T-cell (primary cell): Measurements from ENCODE around the gene TMEM33. TPM values are rescaled to one million over a fixed set of nuclear protein-coding genes. Genes with fewer than 3 reads are reported as not detected.

ENCODE experiments used
- ATAC-seq, 4 experiments: fragments of 200-7000 bp in 3 of 4; fragments of 150-1000 bp in 1 of 4; cut with Tn5 transposase; replicated peaks in 1 of 4; 1 replicate in 3 of 4; 2 replicates in 1 of 4; pipeline ENCODE4 v1.10.0; 2021; ENCODE audit warnings: moderate library complexity in 3 of 4, mild to moderate bottlenecking in 2 of 4, moderate number of reproducible peaks in 1 of 4
- CTCF ChIA-PET, 2 donors: fragments of 300-600 bp; sonication (Branson Sonifier 250); formaldehyde crosslinking; loops; one replicate each; lab custom pipeline; 2022; ENCODE audit warnings: antibody characterized with exemption in 2 of 2; lab: Charles Lee
- POLR2A ChIA-PET, 2 donors: fragments of 300-600 bp; sonication (Branson Sonifier 250); formaldehyde crosslinking; loops; one replicate each; lab custom pipeline; 2022; ENCODE audit warnings: antibody characterized with exemption in 2 of 2; lab: Charles Lee
- DNase-seq, 35 experiments: peaks; one replicate each; pipeline versions ENCODE4 v3.0.0 to v3.0.0-alpha.2; 2013 to 2023
- H3K27ac ChIP-seq: one replicate; pipeline ENCODE4 v1.5.1; 2013; ENCODE audit warnings: low read length
- H3K27me3 ChIP-seq, 2 experiments: replicated peaks in 1 of 2; 1 replicate in 1 of 2; 2 replicates in 1 of 2; pipeline versions ENCODE4 v1.6.1 to v1.7.0; 2013; ENCODE audit warnings: low read length in 1 of 2, mixed read lengths in 1 of 2; ENCODE audit not compliant: control insufficient read depth in 2 of 2, insufficient read depth in 2 of 2; ENCODE audit errors: extremely low read depth in 1 of 2
- H3K36me3 ChIP-seq, 2 donors: 1 replicate in 1 of 2; 2 replicates in 1 of 2; pipeline versions ENCODE4 v1.6.1 to v1.7.0; 2013; ENCODE audit warnings: low read length in 1 of 2; ENCODE audit not compliant: control insufficient read depth in 2 of 2, insufficient read depth in 1 of 2; ENCODE audit errors: extremely low read depth in 1 of 2
- H3K4me1 ChIP-seq, 2 experiments: 1 replicate in 1 of 2; 2 replicates in 1 of 2; pipeline versions ENCODE4 v1.6.1 to v1.7.0; 2013; ENCODE audit warnings: low read length in 2 of 2, mixed read lengths in 1 of 2; ENCODE audit not compliant: insufficient read depth in 2 of 2, control insufficient read depth in 1 of 2; ENCODE audit errors: extremely low read depth in 1 of 2
- H3K4me3 ChIP-seq, 2 donors: 1 replicate in 1 of 2; 2 replicates in 1 of 2; pipeline versions ENCODE4 v1.5.1 to v1.7.0; 2013; ENCODE audit warnings: mild to moderate bottlenecking in 2 of 2, low read length in 1 of 2, moderate library complexity in 1 of 2; ENCODE audit not compliant: control insufficient read depth in 1 of 2; ENCODE audit errors: extremely low read depth in 1 of 2
- H3K9me3 ChIP-seq: 2 replicates; pipeline ENCODE4 v1.7.0; 2013
- H3K27ac Mint-ChIP-seq, 2 donors: one replicate each; pipeline ENCODE4 v1.8.0; 2020 to 2021; ENCODE audit warnings: mild to moderate bottlenecking in 2 of 2, mixed read lengths in 2 of 2
- H3K27me3 Mint-ChIP-seq, 2 donors: one replicate each; pipeline ENCODE4 v1.8.0; 2021 to 2022; ENCODE audit warnings: mixed read lengths in 2 of 2
- H3K36me3 Mint-ChIP-seq: one replicate; pipeline ENCODE4 v1.8.0; 2021; ENCODE audit warnings: mixed read lengths
- H3K4me1 Mint-ChIP-seq, 3 donors: one replicate each; pipeline ENCODE4 v1.8.0; 2020 to 2022; ENCODE audit warnings: mixed read lengths in 3 of 3, mild to moderate bottlenecking in 1 of 3
- H3K4me3 Mint-ChIP-seq, 3 donors: one replicate each; pipeline ENCODE4 v1.8.0; 2020 to 2022; ENCODE audit warnings: mild to moderate bottlenecking in 3 of 3, mixed read lengths in 3 of 3, moderate library complexity in 3 of 3
- H3K9me3 Mint-ChIP-seq, 3 donors: one replicate each; pipeline ENCODE4 v1.8.0; 2020 to 2022; ENCODE audit warnings: mixed read lengths in 3 of 3
- WGBS: methylation state at CpG from one replicate; pipeline ENCODE4 v1.1.5; 2013; ENCODE audit warnings: missing lambda C conversion rate; ENCODE audit not compliant: insufficient coverage; 5-methylcytosine and 5-hydroxymethylcytosine counted together
- total RNA-seq, 35 experiments: library from RNA in 6 of 35; stranded (reverse) in 6 of 35; fragments of 120-200 nt in 1 of 35; gene quantifications; one replicate each; pipeline versions ENCODE4 v1.2.1 to v1.2.4 and lab custom pipeline; 2013 to 2026

Gene TMEM33
- total RNA-seq, 5 donors from 2014 or later (not counting 1 experiment from before 2014, with no cell fraction given) = 24.6 to 39.4 (median 35.6) TPM

DNA sequence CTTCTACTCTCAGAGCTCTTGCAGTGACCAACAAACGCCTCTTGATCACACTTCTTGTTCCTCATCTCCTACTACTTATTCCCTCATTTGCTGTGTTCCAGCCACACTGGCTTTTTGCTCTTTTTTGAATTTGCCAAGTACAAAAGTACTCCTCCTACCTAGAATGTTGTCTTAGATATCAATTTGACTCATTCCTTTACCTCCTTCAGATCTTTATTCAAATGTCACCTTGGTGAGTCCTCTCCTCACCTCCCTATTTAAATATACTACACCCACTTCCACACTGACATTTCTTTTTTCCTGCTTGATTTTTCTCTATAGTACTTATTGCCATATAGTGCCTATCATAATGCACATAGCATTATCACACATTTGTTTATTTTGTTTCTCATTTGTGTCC is 40.1 kb downstream of the TMEM33 start:
- H3K36me3 Mint-ChIP-seq = no peaks in the 10 kb centered on the region
- Histone ChIP-seq H3K4me1 (no peaks in the 10 kb centered on the region), H3K27ac (no peak overlapping the region), H3K9me3 (no peaks in the 10 kb centered on the region), H3K36me3 (no peaks in the 10 kb centered on the region), H3K4me3 (no peak overlapping the region), H3K27me3 (peaks cover 0 to 5% of the 10 kb centered on the region in 2 experiments)
- 62% methylated on average over 1 of the region's 1 CpG for WGBS
- CTCF ChIA-PET = no interaction called here
- no peak overlapping the region for H3K4me3 Mint-ChIP-seq
- no peak for DNase-seq
- no peak for ATAC-seq
- H3K4me1 Mint-ChIP-seq = no peaks in the 10 kb centered on the region
- peaks cover 3 to 4% of the 10 kb centered on the region in 2 donors for H3K27me3 Mint-ChIP-seq
- H3K27ac Mint-ChIP-seq = no peak overlapping the region
- POLR2A ChIA-PET = no interaction called here
- no peaks in the 10 kb centered on the region for H3K9me3 Mint-ChIP-seq

DNA sequence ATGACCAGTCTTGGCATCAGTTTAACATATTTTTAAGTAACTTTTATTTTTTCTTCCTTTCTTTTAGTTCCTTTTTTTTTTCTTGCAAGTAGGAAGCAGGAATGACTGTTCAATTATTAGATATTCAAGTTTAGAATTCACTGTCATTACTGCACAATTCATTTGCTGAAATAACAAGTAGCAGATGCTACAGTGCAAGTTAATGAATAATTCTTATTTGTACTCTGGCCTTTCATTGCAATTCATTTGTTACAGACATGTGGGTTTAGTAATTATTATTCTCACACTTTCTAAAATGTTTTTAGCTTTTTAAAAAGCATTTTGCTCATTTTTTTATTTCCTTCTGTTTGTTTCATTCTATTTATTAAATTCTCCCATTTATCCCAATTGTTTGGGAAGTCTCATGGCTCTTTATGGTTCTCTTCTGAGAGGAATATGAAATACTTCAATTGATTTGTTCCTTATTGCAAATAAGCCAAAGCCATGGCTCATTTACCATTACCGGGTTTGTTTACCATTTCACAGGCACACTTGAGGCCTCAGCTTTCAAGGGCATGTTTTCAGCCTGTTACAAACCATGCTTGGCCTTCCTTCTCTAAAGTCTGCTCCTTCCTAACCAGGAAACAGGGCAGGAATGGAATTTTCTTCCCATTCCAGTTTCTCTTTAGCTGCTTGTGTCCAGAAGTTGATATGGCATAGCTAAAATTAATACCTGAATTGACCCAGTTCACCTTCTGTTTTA is 41.7 kb downstream of the TMEM33 start:
- no peak for DNase-seq
- CTCF ChIA-PET = interaction anchor here (0.5 to 1.1 kb wide), 4 partner anchors 9 to 95 kb away, joined by 3 to 5 read pairs (median 3); no protein-coding TSS in a partner anchor
- no peaks in the 10 kb centered on the region for H3K4me1 Mint-ChIP-seq

GRCh38 chr4:41977709-41978108 is 42.5 kb downstream of the TMEM33 start:
- ATAC-seq = no peak
- CTCF ChIA-PET = interaction anchor here in 1 of 2 donors (0.6 kb wide), 1 partner anchor 32 kb away, joined by 5 read pairs; no protein-coding TSS in a partner anchor

More for the DNA sequence above, 41.7 kb downstream of the TMEM33 start:
- Histone ChIP-seq H3K27ac (no peak overlapping the region), H3K4me1 (no peaks in the 10 kb centered on the region), H3K36me3 (no peaks in the 10 kb centered on the region), H3K27me3 (peaks cover 0 to 5% of the 10 kb centered on the region in 2 experiments), H3K4me3 (no peak overlapping the region), H3K9me3 (no peaks in the 10 kb centered on the region)
- no peaks in the 10 kb centered on the region for H3K36me3 Mint-ChIP-seq
- POLR2A ChIA-PET = no interaction called here
- H3K4me3 Mint-ChIP-seq = no peak overlapping the region
- ATAC-seq = no peak
- no peak overlapping the region for H3K27ac Mint-ChIP-seq
- peaks cover 3 to 4% of the 10 kb centered on the region in 2 donors for H3K27me3 Mint-ChIP-seq
- H3K9me3 Mint-ChIP-seq = no peaks in the 10 kb centered on the region
- WGBS = 100% methylated on average over 1 of the region's 1 CpG

GRCh38 chr4:41981456-41981855 is 46.2 kb downstream of the TMEM33 start, which contains the start of gene DCAF4L1:
TSS of gene DCAF4L1 (plus strand) at chr4:41981756. CDS start at chr4:41981793, 37 bp downstream.
- Mint-ChIP-seq H3K27ac (no peak within 1 kb of the TSS), H3K36me3 (no peaks in the 10 kb centered on the region), H3K4me3 (no peak within 1 kb of the TSS), H3K4me1 (no peaks in the 10 kb centered on the region), H3K9me3 (no peaks in the 10 kb centered on the region), H3K27me3 (no peaks in the 10 kb centered on the region)
- POLR2A ChIA-PET = interaction anchor here in 1 of 2 donors (0.6 kb wide), 1 partner anchor 479 kb away, joined by 11 read pairs; no protein-coding TSS in a partner anchor
- CTCF ChIA-PET = no interaction called here
- Histone ChIP-seq H3K27ac (no peak within 1 kb of the TSS), H3K9me3 (no peaks in the 10 kb centered on the region), H3K27me3 (no peaks in the 10 kb centered on the region), H3K4me1 (no peaks in the 10 kb centered on the region), H3K36me3 (no peaks in the 10 kb centered on the region), H3K4me3 (no peak within 1 kb of the TSS)
- ATAC-seq (no peak), DNase-seq (no peak)
- 84% methylated on average over 9 of the region's 12 CpGs for WGBS

More at GRCh38 chr4:41977709-41978108, 42.5 kb downstream of the TMEM33 start:
- POLR2A ChIA-PET = no interaction called here
- no peaks in the 10 kb centered on the region for H3K4me1 Mint-ChIP-seq
- no peaks in the 10 kb centered on the region for H3K36me3 ChIP-seq
- no peak overlapping the region for H3K27ac Mint-ChIP-seq
- H3K27me3 ChIP-seq = peaks cover 0 to 5% of the 10 kb centered on the region in 2 experiments
- H3K9me3 Mint-ChIP-seq = no peaks in the 10 kb centered on the region
- H3K4me3 Mint-ChIP-seq = no peak overlapping the region
- H3K4me1 ChIP-seq = no peaks in the 10 kb centered on the region
- H3K27ac ChIP-seq = no peak overlapping the region
- peaks cover 3 to 4% of the 10 kb centered on the region in 2 donors for H3K27me3 Mint-ChIP-seq
- no CpG with 5 or more reads among the region's 3 CpGs for WGBS
- no peaks in the 10 kb centered on the region for H3K36me3 Mint-ChIP-seq
- no peaks in the 10 kb centered on the region for H3K9me3 ChIP-seq
- no peak overlapping the region for H3K4me3 ChIP-seq
- no peak for DNase-seq

DNA sequence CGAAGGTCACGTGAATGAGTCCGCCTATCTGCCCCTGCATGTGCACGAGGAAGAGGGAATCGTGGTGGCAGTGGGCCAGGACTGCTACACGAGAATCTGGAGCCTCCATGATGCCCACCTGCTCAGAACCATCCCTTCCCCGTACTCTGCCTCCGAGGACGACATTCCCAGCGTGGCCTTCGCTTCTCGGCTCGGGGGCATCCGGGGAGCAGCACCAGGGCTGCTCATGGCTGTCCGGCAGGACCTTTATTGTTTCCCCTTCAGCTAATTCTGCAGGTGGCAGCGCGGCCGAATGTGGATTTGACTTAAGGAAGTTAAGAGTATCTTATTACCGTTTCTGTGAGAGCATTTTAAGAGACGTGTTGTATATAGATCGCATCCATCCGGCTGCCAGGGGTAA is 47.5 kb downstream of the TMEM33 start:
- no peak for DNase-seq
- H3K4me3 ChIP-seq = no peak overlapping the region
- H3K4me1 ChIP-seq = no peaks in the 10 kb centered on the region
- H3K27ac ChIP-seq = no peak overlapping the region
- no peaks in the 10 kb centered on the region for H3K9me3 ChIP-seq
- ChIA-PET CTCF (no interaction called here), POLR2A (no interaction called here)
- Mint-ChIP-seq H3K27ac (no peak overlapping the region), H3K4me3 (no peak overlapping the region), H3K36me3 (no peaks in the 10 kb centered on the region), H3K27me3 (no peaks in the 10 kb centered on the region), H3K9me3 (no peaks in the 10 kb centered on the region), H3K4me1 (no peaks in the 10 kb centered on the region)
- no peak for ATAC-seq
- WGBS = 94% methylated on average over 13 of the region's 22 CpGs
- H3K27me3 ChIP-seq = no peaks in the 10 kb centered on the region
- no peaks in the 10 kb centered on the region for H3K36me3 ChIP-seq

DNA sequence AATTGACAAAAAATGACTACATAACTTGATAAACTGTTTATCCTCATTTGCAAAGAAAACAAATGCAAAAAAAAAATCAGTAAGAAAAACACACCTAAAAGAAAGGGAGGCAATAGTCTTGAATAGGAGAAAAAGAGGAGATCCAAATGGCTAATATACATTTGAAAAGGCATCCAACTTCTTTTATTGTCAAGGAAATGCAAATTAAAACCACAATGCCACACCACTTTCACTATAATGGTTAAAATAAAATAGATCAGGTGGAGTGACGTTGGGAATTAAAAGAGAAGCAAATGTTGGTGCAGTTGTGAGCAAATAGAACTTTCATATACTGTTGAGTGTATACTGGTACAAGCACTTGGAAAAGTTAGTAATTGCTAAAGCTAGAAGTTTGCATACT is 49.9 kb downstream of the TMEM33 start:
- Histone ChIP-seq H3K27ac (no peak overlapping the region), H3K36me3 (no peaks in the 10 kb centered on the region), H3K4me1 (peaks cover 3 to 5% of the 10 kb centered on the region in 2 experiments), H3K27me3 (no peaks in the 10 kb centered on the region), H3K4me3 (no peak overlapping the region), H3K9me3 (no peaks in the 10 kb centered on the region)
- no peak for ATAC-seq
- Mint-ChIP-seq H3K4me3 (no peak overlapping the region), H3K4me1 (peaks cover 8 to 11% (median 9%) of the 10 kb centered on the region in 3 donors), H3K27ac (no peak overlapping the region), H3K27me3 (no peaks in the 10 kb centered on the region), H3K36me3 (no peaks in the 10 kb centered on the region), H3K9me3 (no peaks in the 10 kb centered on the region)
- no peak for DNase-seq
- POLR2A ChIA-PET = no interaction called here
- CTCF ChIA-PET = no interaction called here
- no CpG with 5 or more reads among the region's 1 CpG for WGBS
